GM12872 (cell line): ENCODE results near the gene EIF2B2.

Experiments
- CTCF ChIP-seq: IDR thresholded peaks from 3 replicates; pipeline ENCODE4 v1.5.1; 2011; ENCODE audit warnings: low read depth, mild to moderate bottlenecking, low read length, moderate library complexity; ENCODE audit not compliant: insufficient read depth

The EIF2B2 gene

GRCh38 chr14:75002392-75003249, at the start of gene EIF2B2:
Gene EIF2B2, plus strand, starts transcription at chr14:75002921. Its CDS starts 70 bp downstream, at chr14:75002991.
- TF ChIP-seq CTCF = no peak; the same call in 2 of the 3 replicates

GRCh38 chr14:74953686-74954085, 49.0 kb upstream of the EIF2B2 start:
- no peak for TF ChIP-seq CTCF

- TF ChIP-seq CTCF = no peak
These were observed 48.3 kb upstream of the EIF2B2 start for GRCh38 chr14:74954232-74954946.

GRCh38 chr14:74954947-74955228, 47.8 kb upstream of the EIF2B2 start:
- no peak for TF ChIP-seq CTCF

- TF ChIP-seq CTCF = no peak
These were observed 47.3 kb upstream of the EIF2B2 start, which contains the start of gene PGF for GRCh38 chr14:74955229-74956026. Gene PGF, minus strand, starts transcription at chr14:74955597. Its CDS starts 355 bp downstream, at chr14:74955242.

- TF ChIP-seq CTCF = no peak
These were observed 46.8 kb upstream of the EIF2B2 start for GRCh38 chr14:74956027-74956279.
